ENCODE results near the gene OGFOD2. TPM values are rescaled to one million over a fixed set of nuclear protein-coding genes. Genes with fewer than 3 reads are reported as not detected.

The OGFOD2 gene
- total RNA-seq, 4 donors from 2014 or later, result 3.1 to 13.9 (median 6.2) TPM

- TF ChIP-seq CTCF (IDR thresholded peaks at IDR 0.05), result no peak
- DNase-seq (ENCODE audit: low spot score), result no peak
- no peak for ATAC-seq (ENCODE audit: low FRiP score)
Observed at GRCh38 chr12:123019841-123020138, 44.7 kb downstream of the OGFOD2 start.

- DNase-seq (ENCODE audit: low spot score) (no peak), ATAC-seq (ENCODE audit: low FRiP score) (no peak)
- TF ChIP-seq CTCF (IDR thresholded peaks at IDR 0.05), result no peak
Observed at GRCh38 chr12:123021688-123022604, 46.9 kb downstream of the OGFOD2 start.

- ATAC-seq (ENCODE audit: low FRiP score), result no peak
- no peak for TF ChIP-seq CTCF (IDR thresholded peaks at IDR 0.05)
- DNase-seq (ENCODE audit: low spot score), result no peak
Observed at GRCh38 chr12:123022846-123023245, 47.8 kb downstream of the OGFOD2 start.

GRCh38 chr12:123024819-123025391, 49.9 kb downstream of the OGFOD2 start:
- ATAC-seq (ENCODE audit: low FRiP score) (no peak), DNase-seq (ENCODE audit: low spot score) (no peak)
- TF ChIP-seq CTCF (IDR thresholded peaks at IDR 0.05), result no peak

- DNase-seq (ENCODE audit: low spot score) (no peak), ATAC-seq (ENCODE audit: low FRiP score) (no peak)
- no peak for TF ChIP-seq CTCF (IDR thresholded peaks at IDR 0.05)
Observed at GRCh38 chr12:123026094-123026853, 51.2 kb downstream of the OGFOD2 start.

GRCh38 chr12:123027726-123028445, 52.8 kb downstream of the OGFOD2 start:
- no peak for TF ChIP-seq CTCF (IDR thresholded peaks at IDR 0.05)
- ATAC-seq (ENCODE audit: low FRiP score), result no peak
- DNase-seq (ENCODE audit: low spot score), result no peak
